ENCODE results near the gene SMIM7. TPM values are rescaled to one million over a fixed set of nuclear protein-coding genes. Genes with fewer than 3 reads are reported as not detected.

Gene SMIM7
- total and polyA plus RNA-seq, 7 donors, result 65.2 to 110 (median 88.5) TPM

DNA sequence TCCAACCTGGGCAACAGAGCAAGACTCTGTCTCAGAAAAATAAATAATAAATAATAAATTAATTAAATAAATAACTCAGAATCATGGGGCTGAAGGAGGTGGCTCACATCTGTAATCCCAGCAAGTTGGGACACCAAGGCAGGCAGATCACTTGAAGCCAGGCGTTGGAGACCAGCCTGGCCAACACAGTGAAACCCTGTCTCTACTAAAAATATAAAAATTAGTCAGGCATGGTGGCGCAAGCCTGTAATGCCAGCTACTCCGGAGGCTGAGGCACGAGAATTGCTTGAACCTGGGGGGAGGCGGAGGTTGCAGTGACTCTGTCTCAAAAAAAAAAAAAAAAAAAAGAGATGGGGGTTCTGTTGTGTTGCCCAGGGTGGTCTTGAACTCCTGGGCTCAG lies 8.2 kb upstream of the SMIM7 start:
- 94 to 96% methylated on average over 5 of the region's 5 CpGs for WGBS, 2 donors
- TF ChIP-seq EP300 (IDR thresholded peaks at IDR 0.05) (no peak), POLR2A (IDR thresholded peaks at IDR 0.05) (no peak), POLR2AphosphoS5 (IDR thresholded peaks at IDR 0.05) (no peak)

DNA sequence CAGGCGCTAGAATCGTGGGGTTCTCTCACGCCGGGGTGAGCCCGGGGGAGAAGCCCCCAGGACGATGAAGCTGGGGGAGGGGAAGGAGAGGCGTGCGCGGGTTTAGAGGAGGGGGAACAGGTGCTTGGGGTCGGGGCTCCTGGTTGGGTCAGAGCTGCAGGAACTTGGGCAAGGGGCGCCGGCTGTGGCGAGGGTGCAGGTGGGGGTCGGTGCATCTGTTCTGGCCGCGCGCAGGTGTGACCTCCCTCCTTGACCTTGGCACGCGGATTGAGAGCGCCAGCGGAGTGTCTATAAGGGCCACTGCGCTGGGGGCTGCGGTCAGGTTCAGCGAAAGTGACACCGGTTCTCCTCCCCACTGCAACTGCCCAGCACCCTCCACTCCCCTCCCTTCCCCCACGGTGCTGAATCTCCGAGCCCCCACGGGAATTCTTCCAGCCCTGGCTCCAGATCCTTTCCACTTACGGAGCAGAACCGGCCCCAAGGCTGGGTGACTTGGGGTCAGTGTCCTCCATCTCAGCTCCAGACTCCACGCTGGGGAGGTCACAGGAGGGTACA lies 1.6 kb upstream of the SMIM7 start:
- H3K4me1 ChIP-seq, result peaks cover 0 to 42% (median 33%) of the 10 kb centered on the region in 4 donors
- intact Hi-C loops (cut with DNase I), result loop anchor here (5.0 kb wide), 2 partner anchors 89 to 166 kb away; partner anchors contain the start of genes SIN3B and SLC35E1

More for the DNA sequence above, 8.2 kb upstream of the SMIM7 start:
- Histone ChIP-seq H3K27ac (no peak overlapping the region), H3K4me1 (no peaks in the 10 kb centered on the region), H3K9me3 (no peaks in the 10 kb centered on the region), H3K27me3 (no peaks in the 10 kb centered on the region), H3K36me3 (no peaks in the 10 kb centered on the region), H3K4me3 (no peak overlapping the region)
- DNase-seq, result no peak
- intact Hi-C loops (cut with DNase I), result no loop called here

DNA sequence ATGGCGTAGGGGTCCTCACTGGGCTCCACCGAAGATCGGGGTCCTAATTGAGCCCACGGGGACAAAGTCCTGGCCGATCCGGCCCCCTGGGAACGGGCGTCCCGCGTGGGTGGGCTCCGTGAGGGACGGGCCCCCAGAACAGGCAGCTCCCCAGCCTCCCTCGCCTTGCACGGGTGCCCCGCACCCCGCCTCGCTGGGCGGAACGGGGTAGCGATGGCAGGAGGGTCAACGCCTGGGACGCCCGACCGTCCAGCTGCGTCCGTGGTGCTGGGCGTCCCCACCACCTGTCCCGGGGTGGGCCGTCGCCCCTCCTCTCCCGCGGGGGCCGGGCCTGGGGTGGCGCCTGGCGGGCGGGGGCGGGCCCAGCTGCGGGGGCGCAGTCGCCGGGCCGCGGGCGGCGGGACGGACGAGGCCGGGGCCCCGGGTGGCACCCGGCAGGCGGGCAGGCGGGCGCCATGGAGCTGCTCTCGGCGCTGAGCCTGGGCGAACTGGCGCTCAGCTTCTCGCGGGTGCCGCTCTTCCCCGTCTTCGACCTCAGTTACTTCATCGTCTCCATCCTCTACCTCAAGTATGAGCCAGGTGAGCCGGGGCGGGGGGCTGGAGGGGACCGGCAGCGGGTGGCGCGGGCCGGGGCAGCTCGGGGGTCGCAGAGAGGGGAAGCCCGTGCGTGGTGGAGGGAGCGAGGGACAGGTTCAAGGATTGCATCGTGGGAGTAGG lies 977 bp upstream of the SMIM7 start, which contains the start of gene TMEM38A:
TMEM38A (plus strand) TSS at position 377 of the 717 bp plus-strand sequence; CDS start at position 456, 79 bp downstream.
- WGBS, 2 donors, result 1% methylated on average over 76 of the region's 76 CpGs
- Histone ChIP-seq H3K27me3 (no peaks in the 10 kb centered on the region), H3K4me3 (peak within 1 kb of the TSS; percentile 70 to 84 (median 80)), H3K9me3 (no peaks in the 10 kb centered on the region), H3K27ac (peak within 1 kb of the TSS; percentile 91 to 94 (median 94)), H3K36me3 (peaks cover 0 to 28% (median 10%) of the 10 kb centered on the region in 4 donors), H3K4me1 (peaks cover 0 to 42% (median 33%) of the 10 kb centered on the region in 4 donors)
- intact Hi-C loops (cut with DNase I), result loop anchor here (1.0 to 5.0 kb wide), 3 partner anchors 32 to 166 kb away; partner anchors contain the start of genes SIN3B and SLC35E1
- DNase-seq, result peak; percentile 71
- TF ChIP-seq EP300 (IDR thresholded peaks at IDR 0.05), result no peak
- peak in 3 of 4 donors; percentile 37 to 53 (median 42) for TF ChIP-seq POLR2AphosphoS5 (IDR thresholded peaks at IDR 0.05)

More for the DNA sequence above, 1.6 kb upstream of the SMIM7 start:
- Histone ChIP-seq H3K36me3 (peaks cover 0 to 22% (median 9%) of the 10 kb centered on the region in 4 donors), H3K9me3 (no peaks in the 10 kb centered on the region), H3K27ac (peak overlapping the region; percentile 91 to 94 (median 94)), H3K4me3 (peak overlapping the region; percentile 56 to 84 (median 80)), H3K27me3 (no peaks in the 10 kb centered on the region)
- 2 to 3% methylated on average over 31 of the region's 31 CpGs for WGBS, 2 donors
- peak; percentile 76 for DNase-seq
- no peak for TF ChIP-seq EP300 (IDR thresholded peaks at IDR 0.05)
- TF ChIP-seq, protein P1, sequence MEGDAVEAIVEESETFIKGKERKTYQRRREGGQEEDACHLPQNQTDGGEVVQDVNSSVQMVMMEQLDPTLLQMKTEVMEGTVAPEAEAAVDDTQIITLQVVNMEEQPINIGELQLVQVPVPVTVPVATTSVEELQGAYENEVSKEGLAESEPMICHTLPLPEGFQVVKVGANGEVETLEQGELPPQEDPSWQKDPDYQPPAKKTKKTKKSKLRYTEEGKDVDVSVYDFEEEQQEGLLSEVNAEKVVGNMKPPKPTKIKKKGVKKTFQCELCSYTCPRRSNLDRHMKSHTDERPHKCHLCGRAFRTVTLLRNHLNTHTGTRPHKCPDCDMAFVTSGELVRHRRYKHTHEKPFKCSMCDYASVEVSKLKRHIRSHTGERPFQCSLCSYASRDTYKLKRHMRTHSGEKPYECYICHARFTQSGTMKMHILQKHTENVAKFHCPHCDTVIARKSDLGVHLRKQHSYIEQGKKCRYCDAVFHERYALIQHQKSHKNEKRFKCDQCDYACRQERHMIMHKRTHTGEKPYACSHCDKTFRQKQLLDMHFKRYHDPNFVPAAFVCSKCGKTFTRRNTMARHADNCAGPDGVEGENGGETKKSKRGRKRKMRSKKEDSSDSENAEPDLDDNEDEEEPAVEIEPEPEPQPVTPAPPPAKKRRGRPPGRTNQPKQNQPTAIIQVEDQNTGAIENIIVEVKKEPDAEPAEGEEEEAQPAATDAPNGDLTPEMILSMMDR (IDR thresholded peaks at IDR 0.05), result no peak
- TF ChIP-seq POLR2A (IDR thresholded peaks at IDR 0.05), result no peak
- TF ChIP-seq POLR2AphosphoS5 (IDR thresholded peaks at IDR 0.05), result no peak

DNA sequence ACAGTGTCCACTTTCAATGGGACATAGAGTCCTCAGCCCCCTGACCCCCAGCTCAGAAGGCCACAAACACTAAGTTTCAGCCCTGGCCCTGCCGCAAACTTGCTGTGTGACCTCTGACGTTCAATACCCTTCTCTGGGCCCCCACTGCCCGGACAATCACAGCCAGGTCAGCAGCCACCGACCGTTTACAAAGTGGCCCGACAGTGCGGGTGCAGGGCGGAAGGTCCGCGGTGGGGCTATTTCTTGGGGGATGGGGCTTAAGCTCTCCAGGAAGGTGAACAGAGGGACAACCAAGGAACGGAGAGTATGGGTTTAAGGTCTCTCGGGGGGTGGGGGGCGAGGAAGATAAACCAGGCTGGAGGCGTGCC lies 496 bp downstream of the SMIM7 start:
- TF ChIP-seq, protein P1 (IDR thresholded peaks at IDR 0.05), result no peak
- no peak for TF ChIP-seq POLR2A (IDR thresholded peaks at IDR 0.05)
- no peak for TF ChIP-seq EP300 (IDR thresholded peaks at IDR 0.05)
- no peak for TF ChIP-seq POLR2AphosphoS5 (IDR thresholded peaks at IDR 0.05)
- H3K4me1 ChIP-seq, result peaks cover 0 to 42% (median 33%) of the 10 kb centered on the region in 4 donors
- H3K36me3 ChIP-seq, result peaks cover 0 to 43% (median 21%) of the 10 kb centered on the region in 4 donors
- intact Hi-C loops (cut with DNase I), result no loop called here
- peak overlapping the region; percentile 70 to 84 (median 80) for H3K4me3 ChIP-seq
- peak overlapping the region; percentile 91 to 94 (median 94) for H3K27ac ChIP-seq
- 1 to 4% methylated on average over 14 of the region's 14 CpGs for WGBS, 2 donors
- no peak for DNase-seq
- H3K27me3 ChIP-seq, result no peaks in the 10 kb centered on the region
- H3K9me3 ChIP-seq, result no peaks in the 10 kb centered on the region

DNA sequence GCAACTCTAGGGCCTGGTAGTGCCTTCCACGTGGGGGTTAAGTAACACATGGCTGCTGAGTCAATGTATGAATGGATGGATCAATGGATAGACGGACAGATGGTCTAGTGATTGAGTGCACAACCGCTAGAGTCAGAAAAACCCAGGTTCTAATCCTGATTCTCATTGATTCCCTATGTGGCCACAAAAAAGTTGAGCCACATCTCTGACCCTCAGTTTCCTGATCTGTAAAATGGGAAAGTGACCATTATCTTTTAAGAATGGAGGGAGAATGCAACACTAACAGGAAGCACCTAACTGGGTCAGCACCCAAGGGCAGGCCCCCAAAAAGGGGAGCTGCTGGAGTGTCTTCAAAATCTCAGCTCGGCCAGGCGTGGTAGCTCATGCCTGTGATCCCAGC lies 2.6 kb downstream of the SMIM7 start:
- Histone ChIP-seq H3K4me3 (no peak overlapping the region), H3K27me3 (no peaks in the 10 kb centered on the region), H3K36me3 (peaks cover 16 to 63% (median 38%) of the 10 kb centered on the region in 4 donors), H3K27ac (no peak overlapping the region), H3K9me3 (no peaks in the 10 kb centered on the region), H3K4me1 (peaks cover 0 to 42% (median 33%) of the 10 kb centered on the region in 4 donors)
- DNase-seq, result no peak
- intact Hi-C loops (cut with DNase I), result no loop called here
- 90 to 94% methylated on average over 5 of the region's 5 CpGs for WGBS, 2 donors
- no peak for TF ChIP-seq POLR2AphosphoS5 (IDR thresholded peaks at IDR 0.05)
- no peak for TF ChIP-seq EP300 (IDR thresholded peaks at IDR 0.05)
- TF ChIP-seq, protein P1 (IDR thresholded peaks at IDR 0.05), result no peak
- TF ChIP-seq POLR2A (IDR thresholded peaks at IDR 0.05), result no peak

All from sigmoid colon (tissue), 7 donors.